HCT116 (cell line): ENCODE measurements around the gene BEX4. TPM values are rescaled to one million over a fixed set of nuclear protein-coding genes. Genes with fewer than 3 reads are reported as not detected.

Source experiments
- ATAC-seq: fragments of 200-7000 bp; cut with Tn5 transposase; 2 replicates; pipeline ENCODE4 v1.9.1; 2020; ENCODE audit warnings: mild to moderate bottlenecking, moderate library complexity
- BruUV-seq: library from RNA; stranded (reverse); fragments of 400-500 nt; replicated peaks from 2 replicates; lab custom pipeline; 2021; lab: Mats Ljungman, UMichigan
- CTCF ChIA-PET: fragments of 300-600 bp; sonication (Branson Sonifier 250); formaldehyde crosslinking; loops from one replicate; lab custom pipeline; 2021; ENCODE audit warnings: antibody characterized with exemption; lab: Charles Lee
- POLR2A ChIA-PET: fragments of 300-600, 350-600 bp; sonication (Branson Sonifier 250); formaldehyde crosslinking; loops from one replicate; lab custom pipeline; 2021; ENCODE audit warnings: antibody characterized with exemption; lab: Charles Lee
- RAD21 ChIA-PET, 2 experiments: fragments of 300-600 bp; sonication (Branson Sonifier 250); formaldehyde crosslinking; loops; one replicate each; lab custom pipeline; 2023; ENCODE audit warnings: low total read pairs in 2 of 2; ENCODE audit not compliant: uncharacterized antibody in 2 of 2, unreplicated experiment in 2 of 2, low non-redundant PET in 1 of 2; lab: Charles Lee
- DNase-seq: peaks from one replicate; pipeline ENCODE4 v3.0.0-alpha.2; 2010; ENCODE audit warnings: low read depth, low spot score
- H2AFZ ChIP-seq: fragments of 200-600 bp; shearing (Covaris generic), sonication (generic); 2 replicates; pipeline ENCODE4 v1.6.1; 2017; ENCODE audit warnings: low read depth, mixed run types, mixed read lengths, antibody characterized with exemption, low read length; ENCODE audit not compliant: poor library complexity, severe bottlenecking
- H3K27ac ChIP-seq: 2 replicates; pipeline ENCODE4 v1.5.1; 2012; ENCODE audit warnings: low read depth, low read length
- H3K27me3 ChIP-seq: fragments of 200-600 bp; sonication (generic); 2 replicates; pipeline ENCODE4 v1.6.1; 2016; ENCODE audit warnings: mixed run types, low read length, mixed read lengths; ENCODE audit not compliant: insufficient read depth
- H3K36me3 ChIP-seq, 2 experiments: fragments of 200-500 bp in 1 of 2; fragments of 200-600 bp in 1 of 2; sonication (Bioruptor generic) in 1 of 2; sonication (generic) in 1 of 2; 2 replicates each; pipeline versions ENCODE4 v1.5.1 to v1.6.1; 2014 to 2016; ENCODE audit warnings: low read length in 2 of 2, inconsistent platforms in 1 of 2, mixed read lengths in 1 of 2, mixed run types in 1 of 2; ENCODE audit not compliant: insufficient read depth in 2 of 2, control insufficient read depth in 1 of 2
- H3K4me1 ChIP-seq, 2 experiments: fragments of 200-600 bp in 1 of 2; sonication (generic) in 1 of 2; 2 replicates each; pipeline versions ENCODE4 v1.5.1 to v1.6.1; 2012 to 2017; ENCODE audit warnings: low read length in 2 of 2, inconsistent platforms in 1 of 2, mild to moderate bottlenecking in 1 of 2, mixed read lengths in 1 of 2, mixed run types in 1 of 2, moderate library complexity in 1 of 2; ENCODE audit not compliant: insufficient read depth in 2 of 2, control insufficient read depth in 1 of 2
- H3K4me2 ChIP-seq: fragments of 200-600 bp; sonication (generic); 2 replicates; pipeline ENCODE4 v1.6.1; 2017; ENCODE audit warnings: mixed run types, low read length, mixed read lengths
- H3K4me3 ChIP-seq, 2 experiments: fragments of 200-600 bp in 1 of 2; sonication (generic) in 1 of 2; replicated peaks in 1 of 2; 2 replicates each; pipeline ENCODE4 v1.5.1; 2011 to 2016; ENCODE audit warnings: low read length in 2 of 2, control low read depth in 1 of 2, low read depth in 1 of 2, mild to moderate bottlenecking in 1 of 2, mixed read lengths in 1 of 2, mixed run types in 1 of 2
- H3K79me2 ChIP-seq: fragments of 200-600 bp; sonication (generic); 2 replicates; pipeline ENCODE4 v1.6.1; 2017; ENCODE audit warnings: mild to moderate bottlenecking, mixed run types, low read length, moderate library complexity, mixed read lengths; ENCODE audit not compliant: insufficient read depth
- H3K9ac ChIP-seq: fragments of 200-600 bp; sonication (generic); 2 replicates; pipeline ENCODE4 v1.6.1; 2016; ENCODE audit warnings: low read length, mixed read lengths
- H3K9me2 ChIP-seq: fragments of 200-600 bp; sonication (generic), shearing (Covaris generic); 2 replicates; pipeline ENCODE4 v1.6.1; 2017; ENCODE audit warnings: mixed run types, mild to moderate bottlenecking, moderate library complexity; ENCODE audit not compliant: insufficient read depth
- H3K9me3 ChIP-seq, 2 experiments: fragments of 200-500 bp in 1 of 2; fragments of 200-600 bp in 1 of 2; sonication (Bioruptor generic) in 1 of 2; sonication (generic) in 1 of 2; 2 replicates each; pipeline ENCODE4 v1.6.1; 2014 to 2017; ENCODE audit warnings: low read length in 2 of 2, mixed read lengths in 2 of 2, inconsistent platforms in 1 of 2, low read depth in 1 of 2, mild to moderate bottlenecking in 1 of 2, mixed run types in 1 of 2, moderate library complexity in 1 of 2; ENCODE audit not compliant: control insufficient read depth in 1 of 2, insufficient read depth in 1 of 2
- H4K20me1 ChIP-seq: fragments of 200-600 bp; sonication (generic), shearing (Covaris generic); 2 replicates; pipeline ENCODE4 v1.6.1; 2017; ENCODE audit warnings: mixed run types, mild to moderate bottlenecking, moderate library complexity; ENCODE audit not compliant: insufficient read depth
- CTCF ChIP-seq, 3 experiments: fragments of 200-600 bp in 1 of 3; sonication (generic) in 1 of 3; IDR thresholded peaks in 2 of 3; conservative IDR thresholded peaks in 1 of 3; 2 replicates each; pipeline ENCODE4 v1.5.1; 2012 to 2017; ENCODE audit warnings: low read depth in 2 of 3, low read length in 2 of 3, antibody characterized with exemption in 1 of 3, borderline replicate concordance in 1 of 3, control low read depth in 1 of 3, mild to moderate bottlenecking in 1 of 3, mixed read lengths in 1 of 3, mixed run types in 1 of 3, moderate library complexity in 1 of 3; ENCODE audit not compliant: insufficient read depth in 1 of 3
- POLR2AphosphoS5 ChIP-seq: IDR thresholded peaks from 2 replicates; pipeline ENCODE4 v1.6.1; 2011; ENCODE audit warnings: mild to moderate bottlenecking, low read depth, low read length, moderate library complexity
- RAD21 ChIP-seq: IDR thresholded peaks from 2 replicates; pipeline ENCODE4 v1.6.1; 2012; ENCODE audit warnings: low read depth, mild to moderate bottlenecking
- intact Hi-C: fragments of 100-400 bp; cut with micrococcal nuclease; formaldehyde crosslinking; loops from 2 replicates; pipeline ENCODE4 v1.10.0; 2022
- total RNA-seq: library from RNA; stranded (reverse); gene quantifications from one replicate; pipeline ENCODE4 v1.2.1, GENCODE V29; 2021; ENCODE audit not compliant: unreplicated experiment

The BEX4 gene
- total RNA-seq, 1 experiment from 2014 or later: 0.91 TPM

- BruUV-seq: no TSS peak
- intact Hi-C loops: loop anchor here (1.0 to 5.0 kb wide), 2 partner anchors 36 to 253 kb away; no protein-coding TSS in a partner anchor
- ChIA-PET CTCF (interaction anchor here (0.8 to 2.7 kb wide), 5 partner anchors 20 to 278 kb away, joined by 4 to 21 read pairs (median 4); no protein-coding TSS in a partner anchor), POLR2A (interaction anchor here (0.7 kb wide), 1 partner anchor 346 kb away, joined by 3 read pairs; no protein-coding TSS in a partner anchor), RAD21 (interaction anchor here in 1 of 2 experiments (0.6 to 0.7 kb wide), 2 partner anchors 254 to 288 kb away, joined by 3 to 5 read pairs; no protein-coding TSS in a partner anchor)
- no peaks in the 10 kb centered on the region for H3K79me2 ChIP-seq
- no peaks in the 10 kb centered on the region for H3K27me3 ChIP-seq
- ATAC-seq: peak; percentile 83
- H3K27ac ChIP-seq: no peak overlapping the region
- no peak for TF ChIP-seq POLR2AphosphoS5
- peak; percentile 37 to 58 (median 55); a peak in 5 of 6 replicates for TF ChIP-seq CTCF (IDR thresholded peaks at IDR 0.05 in 2 of 3, conservative IDR thresholded peaks at IDR 0.05 in 1 of 3; ENCODE audit: borderline replicate concordance in 1 of 3, insufficient read depth in 1 of 3, low read depth in 2 of 3, low read length in 2 of 3)
- TF ChIP-seq RAD21: peak; percentile 54
- no peak overlapping the region for H3K4me3 ChIP-seq
- DNase-seq: peak; percentile 10
- H3K9ac ChIP-seq: no peak overlapping the region
- peak overlapping the region; percentile 70 for H2AFZ ChIP-seq
- H3K9me2 ChIP-seq: no peaks in the 10 kb centered on the region
- no peaks in the 10 kb centered on the region for H3K36me3 ChIP-seq
- H3K4me2 ChIP-seq: no peak overlapping the region
- no peaks in the 10 kb centered on the region for H3K9me3 ChIP-seq
- peaks cover 0 to 4% of the 10 kb centered on the region in 2 experiments; a peak in 1 of 4 replicates for H3K4me1 ChIP-seq
- H4K20me1 ChIP-seq: no peaks in the 10 kb centered on the region
These were observed 3.7 kb upstream of the BEX4 start for GRCh38 chrX:103211012-103211715.
